ENCODE results near the gene MAP2K5.

Gene MAP2K5

GRCh38 chr15:67678993-67679392 lies 136.5 kb downstream of the MAP2K5 start:
- DNase-seq, result no peak

- DNase-seq, result no peak
Measured at GRCh38 chr15:67680641-67681040, 138.1 kb downstream of the MAP2K5 start.

GRCh38 chr15:67685008-67685599 lies 142.6 kb downstream of the MAP2K5 start:
- DNase-seq, result no peak

- DNase-seq, result no peak
Measured at GRCh38 chr15:67685716-67686115, 143.2 kb downstream of the MAP2K5 start.

DNA sequence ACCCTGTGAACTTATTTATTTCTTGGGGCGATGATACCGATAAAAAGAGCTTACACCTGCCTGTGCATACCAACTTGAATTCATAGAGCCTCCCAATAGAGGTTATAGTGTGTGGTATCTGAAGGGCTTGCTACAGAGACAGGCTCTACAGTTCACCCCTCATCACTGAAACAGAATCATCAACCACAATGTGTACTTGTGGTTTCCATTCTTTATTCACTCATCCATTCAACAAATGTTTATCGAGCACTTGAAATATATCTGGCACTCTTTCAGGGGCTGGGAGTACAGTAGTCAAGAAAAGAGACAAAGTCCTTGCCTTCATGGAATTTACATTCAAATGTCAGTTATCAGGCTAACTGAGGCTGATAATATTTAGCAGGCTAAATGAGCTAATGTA lies 148.4 kb downstream of the MAP2K5 start:
- DNase-seq, result peak; percentile 88

DNA sequence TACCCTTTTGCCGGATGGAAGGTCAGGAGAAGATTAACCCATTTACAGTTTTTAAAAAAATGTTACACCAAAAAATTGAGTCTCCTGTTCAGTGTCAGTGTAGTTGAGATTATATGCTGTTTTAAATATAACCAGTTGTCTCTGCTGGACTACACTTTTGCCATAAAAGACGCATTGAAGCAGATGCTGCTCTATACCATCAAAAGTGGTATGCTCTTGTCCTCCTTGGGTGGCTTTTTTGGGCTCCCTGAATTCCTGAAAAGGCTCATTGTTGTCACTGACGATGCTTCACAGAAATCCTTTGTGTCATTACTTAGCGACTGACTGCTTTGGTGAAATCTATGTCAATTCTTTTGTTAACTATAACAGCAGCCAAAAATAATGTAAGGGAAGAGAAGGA lies 148.9 kb downstream of the MAP2K5 start:
- no peak for DNase-seq

DNA sequence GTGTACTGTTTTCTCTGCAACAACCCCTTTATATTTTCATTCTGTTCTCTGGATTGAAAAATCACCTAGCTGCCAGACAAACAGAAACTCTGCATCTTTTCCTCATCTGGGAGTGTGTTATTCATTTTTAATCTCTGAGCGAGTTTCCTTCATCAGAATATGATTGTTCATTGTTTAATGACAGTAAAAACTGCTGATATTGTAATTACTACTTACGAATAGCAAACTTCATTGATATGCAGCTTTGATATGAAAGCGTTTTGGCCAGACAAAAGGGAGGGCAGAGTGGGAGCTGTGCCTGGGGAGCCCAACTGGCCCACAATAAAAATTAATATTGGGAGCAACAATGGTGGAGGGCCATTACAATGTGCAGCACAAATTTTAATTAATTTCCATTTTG lies 150.1 kb downstream of the MAP2K5 start:
- no peak for DNase-seq

DNA sequence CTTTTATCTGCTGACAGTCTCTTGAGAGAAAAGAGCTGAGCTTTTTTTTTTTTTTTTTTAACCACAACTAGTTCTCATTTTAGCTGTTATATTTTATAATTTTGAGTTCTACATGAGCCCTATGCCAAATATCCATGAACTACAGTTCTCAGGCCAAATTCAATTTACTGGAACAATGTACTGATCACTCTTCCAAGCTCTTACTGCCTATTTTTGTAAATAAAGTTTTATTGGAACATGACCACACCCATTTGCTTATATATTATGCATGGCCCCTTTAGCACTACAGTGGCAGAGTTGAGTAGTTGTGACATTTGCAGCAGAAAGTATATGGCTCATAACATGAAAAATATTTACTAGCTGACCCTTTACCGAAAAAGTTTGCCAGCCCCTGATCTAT lies 153.6 kb downstream of the MAP2K5 start:
- DNase-seq, result no peak

DNA sequence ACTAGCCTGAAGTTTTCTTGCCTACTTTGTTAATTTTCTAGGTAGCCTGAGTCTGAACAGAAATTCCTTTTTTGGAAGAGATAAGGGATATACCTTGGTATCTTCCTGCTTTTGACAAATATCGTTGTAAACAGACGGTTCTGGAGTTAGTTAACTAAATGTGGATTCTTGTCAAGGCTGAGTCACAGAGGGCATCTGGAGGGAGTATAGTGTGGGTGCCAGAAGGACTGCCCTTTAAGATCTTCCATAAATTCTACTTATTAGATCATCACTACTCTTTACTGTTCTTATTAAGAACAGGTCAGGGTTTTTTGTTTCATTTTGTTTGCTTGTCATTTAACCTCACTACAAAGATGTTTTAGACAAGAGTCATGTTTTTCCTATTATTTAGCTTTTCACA lies 157.5 kb downstream of the MAP2K5 start:
- no peak for DNase-seq

DNA sequence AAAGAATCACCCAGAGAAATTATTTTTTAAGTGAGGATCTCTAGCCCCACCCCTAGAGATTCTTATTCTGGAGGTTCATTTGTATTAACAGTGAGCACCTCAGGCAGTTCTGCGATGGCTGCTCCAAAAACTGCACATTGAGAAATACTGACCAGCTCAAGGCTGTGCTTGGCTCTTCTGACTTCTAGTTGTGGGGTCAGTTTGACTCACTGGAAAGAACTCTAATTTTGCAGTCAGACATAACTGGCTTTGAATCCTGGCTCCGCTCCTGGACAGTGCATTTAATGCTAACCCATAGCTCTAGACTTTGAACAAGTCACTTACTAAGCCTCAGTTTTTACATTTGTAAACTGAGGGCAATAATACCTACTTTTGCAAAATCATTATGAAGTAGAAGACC lies 159.2 kb downstream of the MAP2K5 start:
- DNase-seq, result no peak

DNA sequence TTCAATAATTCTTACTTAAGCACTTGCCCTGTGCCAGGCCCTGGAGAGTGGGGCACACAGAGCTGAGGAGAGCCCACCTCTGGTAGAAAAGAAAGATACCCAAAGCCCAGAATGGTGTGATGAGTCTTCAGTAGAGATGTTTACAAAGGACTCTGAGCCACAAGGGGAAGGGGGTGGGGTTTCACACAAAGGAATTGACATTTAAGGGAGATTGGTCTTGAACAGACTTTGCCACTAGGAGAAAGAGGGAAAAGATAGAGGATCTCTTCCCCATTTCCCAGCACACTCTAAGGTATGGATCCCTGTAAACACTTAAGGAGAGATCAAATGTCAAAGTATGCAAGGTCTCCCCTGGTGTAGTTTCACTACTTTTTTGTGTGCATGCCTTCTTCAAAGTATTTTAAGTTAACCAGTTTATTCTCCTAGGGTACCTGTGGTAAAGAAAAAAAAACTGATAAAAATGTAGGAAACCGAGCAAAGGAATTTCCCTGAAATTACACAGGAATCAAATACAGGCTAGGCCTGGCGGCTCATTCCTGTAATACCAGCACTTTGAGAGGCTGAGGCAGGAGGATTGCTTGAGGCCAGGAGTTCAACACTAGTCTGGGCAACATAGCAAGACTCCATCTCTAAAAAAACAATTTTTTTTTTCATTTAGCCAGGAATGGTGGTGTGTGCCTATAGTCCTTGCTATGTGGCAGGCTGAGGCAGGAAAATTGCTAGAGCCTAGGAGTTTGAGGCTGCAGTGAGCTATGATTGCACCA lies 165.2 kb downstream of the MAP2K5 start:
- no peak for DNase-seq

GRCh38 chr15:67708500-67708899 lies 166.0 kb downstream of the MAP2K5 start:
- DNase-seq, result peak; percentile 12

DNA sequence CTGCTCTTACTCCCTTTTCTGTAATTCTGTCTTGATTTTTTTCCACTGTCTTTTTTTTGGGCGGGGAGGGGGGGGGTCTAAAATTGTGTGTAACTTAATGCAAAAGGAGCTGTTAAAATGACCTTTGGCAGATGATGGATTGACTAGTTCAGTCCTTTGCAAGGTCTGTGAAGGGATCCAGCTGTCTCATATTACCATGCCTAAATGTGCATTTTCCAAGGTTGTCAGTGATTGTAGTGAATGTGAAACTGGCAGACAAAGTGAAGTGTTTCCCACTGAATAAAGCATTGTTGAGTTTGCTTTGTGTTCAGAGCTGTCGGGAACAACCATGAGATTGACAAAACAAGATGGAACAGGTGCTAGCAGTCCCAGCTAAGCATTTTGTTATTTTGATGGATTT lies 172.7 kb downstream of the MAP2K5 start:
- peak; percentile 2 for DNase-seq

DNA sequence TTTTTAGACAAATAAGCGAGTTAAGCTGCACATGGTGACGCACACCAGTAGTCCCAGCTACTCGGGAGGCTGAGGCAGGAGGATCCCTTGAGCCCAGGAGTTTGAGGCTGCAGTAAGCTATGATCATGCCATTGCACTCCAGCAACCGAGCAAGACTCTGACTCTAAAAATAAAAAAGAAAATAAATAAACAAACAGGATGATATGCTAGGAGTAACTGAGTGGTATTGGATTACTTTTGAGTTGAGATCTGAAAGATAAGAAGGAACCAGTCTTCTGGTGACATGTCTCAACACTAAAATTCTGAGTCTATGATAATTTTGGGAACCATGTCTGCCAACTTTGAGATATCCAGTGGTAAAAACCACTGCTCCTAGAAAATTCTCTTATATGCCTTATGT lies 173.7 kb downstream of the MAP2K5 start:
- DNase-seq, result no peak

DNA sequence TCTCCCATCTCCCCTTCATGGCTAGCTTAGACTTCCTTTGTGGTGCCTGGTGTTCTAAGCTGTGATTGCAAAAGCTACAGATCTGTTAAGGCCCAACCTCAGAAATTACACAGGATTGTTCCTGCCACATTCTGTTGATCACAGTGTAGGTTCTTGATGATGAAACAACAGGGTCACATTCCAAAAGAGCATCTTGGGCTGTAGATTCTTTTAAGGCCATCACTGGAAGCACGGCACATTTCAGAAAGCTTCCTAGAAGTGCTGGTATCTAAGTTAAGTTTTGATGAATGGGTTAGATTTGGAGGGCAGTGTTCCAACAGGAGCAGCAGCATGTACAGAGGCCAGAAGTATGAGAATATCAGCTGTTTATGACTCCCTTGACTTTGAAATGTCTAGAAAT lies 175.3 kb downstream of the MAP2K5 start:
- DNase-seq, result no peak

GRCh38 chr15:67719330-67719959 lies 176.9 kb downstream of the MAP2K5 start:
- no peak for DNase-seq

GRCh38 chr15:67720556-67721175 lies 178.2 kb downstream of the MAP2K5 start:
- no peak for DNase-seq

- no peak for DNase-seq
Measured at GRCh38 chr15:67722030-67722817, 179.7 kb downstream of the MAP2K5 start.

GRCh38 chr15:67723294-67724024 lies 181.0 kb downstream of the MAP2K5 start:
- no peak for DNase-seq

DNA sequence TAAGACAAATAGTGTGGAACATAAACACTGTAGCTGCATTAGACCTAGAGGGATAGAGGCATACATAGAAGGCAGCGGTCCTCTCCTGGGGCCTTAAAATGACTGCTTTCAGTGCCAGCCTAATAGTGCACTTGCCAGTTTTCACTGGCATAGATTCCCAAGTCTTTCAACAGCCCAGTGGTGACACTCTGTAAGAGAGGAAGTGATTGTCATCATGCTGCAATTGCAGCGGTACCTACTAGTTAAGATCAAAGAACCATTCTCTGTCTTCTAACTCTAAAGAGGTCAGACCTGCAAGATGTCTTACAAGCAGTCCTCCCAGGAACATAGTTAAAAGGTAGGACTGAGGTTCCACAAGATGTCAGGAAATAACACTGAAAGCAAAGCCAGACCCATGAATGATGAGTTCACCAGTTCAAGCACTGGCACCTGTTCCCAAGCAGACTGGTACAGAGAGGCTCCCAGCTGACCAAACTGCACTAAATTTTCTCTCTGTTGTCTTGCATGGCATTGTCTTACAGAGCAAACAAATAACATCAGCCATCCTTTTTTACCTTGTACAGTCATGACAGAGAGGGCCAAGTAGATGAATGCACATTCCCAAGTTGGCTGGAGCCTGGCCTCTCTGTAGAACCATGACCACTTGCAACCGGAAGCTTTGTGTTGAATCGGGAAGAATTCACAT lies 182.3 kb downstream of the MAP2K5 start:
- no peak for DNase-seq

DNA sequence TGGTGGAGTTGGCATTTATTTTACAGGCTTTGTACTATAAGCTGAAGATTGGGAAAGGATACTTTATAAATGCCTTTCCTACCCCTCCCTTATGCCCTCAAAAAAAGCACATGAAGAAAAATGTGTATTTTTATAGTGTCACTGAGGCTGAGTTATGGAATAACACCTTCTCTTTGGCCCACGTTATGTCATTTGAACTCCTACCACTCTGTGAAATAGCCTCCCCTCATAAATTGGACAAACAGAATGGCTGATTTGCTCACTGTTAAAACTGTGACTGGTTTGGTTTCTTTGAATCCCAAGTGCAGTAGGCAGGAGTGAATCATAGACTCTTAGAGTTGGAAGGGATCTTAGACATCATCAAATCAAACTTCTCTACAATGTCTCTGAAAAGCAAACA lies 187.6 kb downstream of the MAP2K5 start:
- no peak for DNase-seq

Data from DMS79 (cell line).